Germinal center (tissue), 1 donor: ENCODE results near the gene EID2.

ENCODE experiments used
- DNase-seq: peaks from one replicate; pipeline ENCODE4 v3.0.0; 2012; ENCODE audit warnings: mixed read lengths, low spot score

Gene EID2

GRCh38 chr19:39533791-39534190 is 6.2 kb downstream of the EID2 start:
- no peak for DNase-seq

DNA sequence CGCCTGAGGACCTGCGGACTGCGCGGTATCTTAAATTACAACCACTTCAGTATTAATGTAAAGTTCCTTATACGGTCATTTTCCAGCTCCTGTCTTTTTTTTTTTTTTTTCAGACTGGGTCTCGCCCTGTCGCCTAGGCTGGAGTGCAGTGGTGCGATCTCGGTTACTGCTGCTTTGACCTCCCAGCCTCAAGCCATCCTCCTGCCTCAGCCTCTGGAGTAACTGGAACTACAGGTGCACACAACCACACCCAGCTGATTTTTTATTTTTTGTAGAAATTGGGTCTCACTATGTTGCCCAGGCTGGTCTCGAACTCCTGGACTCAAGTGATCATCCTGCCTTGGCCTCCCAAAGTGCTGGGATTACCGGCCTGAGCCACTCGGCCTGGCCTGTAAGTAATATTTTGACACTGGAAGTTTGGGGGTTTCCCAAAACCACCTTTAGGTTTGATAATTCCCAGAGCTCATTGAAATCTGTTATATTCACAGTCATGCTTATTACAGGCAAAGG is 6.9 kb downstream of the EID2 start:
- no peak for DNase-seq

GRCh38 chr19:39532233-39533002 is 7.5 kb downstream of the EID2 start, which contains the start of gene EID2B:
Gene EID2B (minus strand): TSS chr19:39532852. CDS start chr19:39532802, 50 bp downstream.
- DNase-seq = peak; percentile 97

DNA sequence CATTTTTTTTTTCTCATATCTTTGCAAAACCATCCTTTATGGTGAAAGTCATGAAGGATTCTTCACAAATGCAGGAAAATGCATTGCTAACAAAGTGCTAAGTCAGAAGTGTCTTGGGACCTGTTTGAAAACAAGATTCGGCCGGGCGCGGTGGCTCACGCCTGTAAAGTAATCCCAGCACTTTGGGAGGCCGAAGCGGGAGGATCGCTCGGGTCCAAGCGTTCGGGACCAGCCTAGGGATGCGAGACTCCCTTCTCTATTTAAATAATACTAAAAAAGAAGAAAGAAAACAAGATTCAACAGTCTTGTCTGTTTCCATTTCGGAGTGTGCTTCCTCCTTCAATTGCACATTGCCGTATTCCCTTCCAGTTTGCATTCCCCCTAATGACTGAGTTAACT is 8.1 kb downstream of the EID2 start:
- DNase-seq = no peak

DNA sequence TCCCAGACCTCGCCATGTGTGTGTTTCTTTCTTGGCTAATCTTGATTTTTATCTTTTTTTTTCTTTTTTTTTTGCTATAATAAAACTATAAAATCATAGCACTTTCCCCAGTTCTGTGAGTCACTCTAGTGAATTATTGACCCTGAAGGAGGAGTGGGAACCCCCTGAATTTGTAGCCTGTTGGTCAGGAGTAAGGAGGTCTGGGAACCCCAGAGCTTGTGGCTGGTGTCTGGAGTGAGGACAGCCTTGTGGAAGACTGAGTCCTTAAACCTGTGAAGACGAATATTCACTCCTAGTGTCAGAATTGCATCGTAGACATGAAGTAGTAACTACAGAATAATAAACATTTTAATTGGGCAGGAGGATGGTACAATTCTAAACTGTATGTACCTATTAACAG is 14.8 kb downstream of the EID2 start:
- DNase-seq = no peak

GRCh38 chr19:39524495-39524894 is 15.5 kb downstream of the EID2 start:
- DNase-seq = no peak

DNA sequence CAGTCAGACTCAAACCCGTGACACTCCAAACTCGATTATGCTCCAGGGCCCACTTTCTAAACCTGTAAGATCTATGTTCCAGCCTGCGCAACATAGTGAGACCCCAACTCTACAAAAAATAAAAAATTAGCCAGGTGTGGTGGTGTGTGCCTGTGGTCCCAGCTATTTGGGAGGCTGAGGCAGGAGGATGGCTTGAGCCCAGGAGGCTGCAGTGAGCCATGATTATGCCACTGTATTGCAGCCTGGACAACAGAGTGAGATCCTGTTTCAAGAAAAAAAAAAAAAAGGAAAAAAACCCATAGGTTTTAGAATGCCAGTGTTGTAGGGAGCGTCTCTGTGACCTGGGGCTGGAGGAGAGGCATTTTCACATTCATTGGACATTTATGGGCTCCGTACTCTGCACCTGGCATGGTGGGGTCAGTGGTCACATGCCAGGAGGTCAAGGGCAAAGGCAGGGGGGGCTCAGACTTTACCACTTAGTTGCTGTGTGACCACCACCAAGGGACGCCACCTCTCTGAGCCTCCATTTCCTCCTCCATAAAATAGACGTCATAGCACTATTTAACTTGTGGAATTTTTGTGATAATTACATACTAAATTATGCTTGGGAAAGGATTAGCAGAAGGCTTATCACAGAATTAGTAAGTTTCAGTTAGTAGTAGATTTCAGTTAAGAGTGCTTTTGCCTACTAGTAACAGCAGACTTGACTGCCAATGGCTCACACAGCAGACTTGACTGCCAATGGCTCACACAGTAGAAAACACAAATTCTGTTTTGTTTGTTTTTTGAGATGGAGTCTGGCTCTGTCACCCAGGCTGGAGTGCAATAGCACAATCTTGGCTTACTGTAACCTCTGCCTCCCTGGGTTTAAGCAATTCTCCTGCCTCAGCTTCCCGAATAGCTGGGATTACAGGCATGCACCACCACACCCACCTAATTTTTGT is 19.1 kb downstream of the EID2 start:
- no peak for DNase-seq

- DNase-seq = no peak
Measured at GRCh38 chr19:39518975-39519374, 21.0 kb downstream of the EID2 start.

- DNase-seq = no peak
Measured at GRCh38 chr19:39518458-39518857, 21.5 kb downstream of the EID2 start.

DNA sequence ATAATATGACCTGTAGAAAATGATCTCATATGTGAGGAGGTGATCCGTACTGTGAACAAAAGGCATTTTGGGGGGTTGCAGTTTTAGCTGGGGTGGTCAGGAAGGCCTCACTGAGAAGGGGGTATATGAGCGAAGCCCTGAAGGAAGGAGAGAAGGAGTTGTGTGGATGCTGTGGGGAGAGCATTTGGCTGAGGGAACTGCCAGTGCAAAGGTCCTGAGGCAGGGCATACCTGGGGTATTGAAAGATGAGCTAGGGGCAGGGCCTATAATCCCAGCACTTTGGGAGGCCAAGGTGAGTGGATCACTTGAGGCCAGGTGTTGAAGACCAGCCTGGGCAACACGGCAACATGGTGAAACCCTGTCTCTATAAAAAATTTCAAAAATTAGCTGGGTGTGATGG is 22.5 kb downstream of the EID2 start:
- DNase-seq = no peak

- DNase-seq = no peak
Measured at GRCh38 chr19:39516270-39516669, 23.7 kb downstream of the EID2 start.

DNA sequence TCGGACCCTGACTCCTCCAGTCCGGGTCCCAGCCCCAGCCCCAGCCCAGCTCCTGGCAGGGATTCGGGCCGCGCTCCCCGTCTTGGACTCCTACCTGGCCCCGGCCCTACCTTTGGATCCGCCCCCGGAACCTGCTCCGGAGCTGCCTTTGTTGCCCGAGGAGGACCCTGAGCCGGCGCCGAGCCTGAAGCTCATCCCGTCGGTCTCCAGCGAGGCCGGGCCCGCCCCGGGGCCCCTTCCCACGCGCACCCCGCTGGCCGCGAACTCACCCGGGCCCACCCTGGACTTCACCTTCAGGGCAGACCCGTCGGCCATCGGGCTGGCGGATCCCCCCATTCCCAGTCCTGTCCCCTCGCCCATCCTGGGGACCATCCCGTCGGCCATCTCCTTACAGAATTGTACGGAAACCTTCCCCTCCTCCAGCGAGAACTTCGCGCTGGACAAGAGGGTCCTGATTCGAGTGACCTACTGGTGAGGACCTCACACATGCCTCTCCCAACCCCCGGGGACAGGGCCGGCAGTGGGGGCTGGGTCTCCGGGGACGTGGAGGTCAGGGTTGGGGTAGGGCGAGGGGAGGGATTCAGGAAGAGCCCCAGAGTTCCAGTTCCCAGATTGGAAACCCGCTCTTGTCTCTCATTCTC is 24.3 kb downstream of the EID2 start:
- no peak for DNase-seq

DNA sequence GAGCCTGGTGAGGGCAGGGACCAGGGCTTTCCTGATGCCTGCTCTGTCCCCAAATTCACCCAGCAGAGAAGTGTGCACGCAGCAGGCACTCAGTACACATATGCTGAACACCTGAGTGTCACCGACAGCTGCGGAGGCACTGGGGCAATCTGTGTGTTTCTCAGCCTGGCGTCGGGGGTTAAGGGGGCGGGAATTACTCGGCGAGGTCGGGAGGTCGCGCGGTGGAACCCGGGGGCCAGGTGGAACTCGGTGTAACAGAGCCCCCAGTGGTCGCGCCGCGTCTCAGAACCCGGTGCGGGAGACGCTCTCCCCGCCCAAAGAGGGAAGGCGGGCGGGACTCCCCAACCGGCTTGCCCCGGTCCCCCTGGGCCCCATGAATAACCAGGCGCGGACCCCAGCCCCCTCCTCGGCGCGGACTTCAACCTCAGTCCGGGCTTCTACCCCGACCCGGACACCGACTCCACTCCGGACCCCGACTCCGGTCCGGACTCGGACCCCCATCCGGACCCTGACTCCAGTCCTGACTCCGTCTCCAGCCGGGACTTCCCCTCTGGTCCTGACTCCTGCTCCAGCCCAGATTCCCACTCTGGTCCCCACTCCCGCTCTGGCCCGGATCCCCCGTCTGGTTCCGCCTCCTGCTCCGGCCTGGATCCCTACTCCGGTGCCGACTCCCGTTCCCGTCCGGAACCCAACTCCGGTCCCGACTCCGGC is 25.0 kb downstream of the EID2 start, which contains the start of gene SELENOV:
SELENOV (plus strand) TSS at position 300 of the 711 bp plus-strand sequence; CDS start at position 374, 74 bp downstream.
- DNase-seq = no peak

DNA sequence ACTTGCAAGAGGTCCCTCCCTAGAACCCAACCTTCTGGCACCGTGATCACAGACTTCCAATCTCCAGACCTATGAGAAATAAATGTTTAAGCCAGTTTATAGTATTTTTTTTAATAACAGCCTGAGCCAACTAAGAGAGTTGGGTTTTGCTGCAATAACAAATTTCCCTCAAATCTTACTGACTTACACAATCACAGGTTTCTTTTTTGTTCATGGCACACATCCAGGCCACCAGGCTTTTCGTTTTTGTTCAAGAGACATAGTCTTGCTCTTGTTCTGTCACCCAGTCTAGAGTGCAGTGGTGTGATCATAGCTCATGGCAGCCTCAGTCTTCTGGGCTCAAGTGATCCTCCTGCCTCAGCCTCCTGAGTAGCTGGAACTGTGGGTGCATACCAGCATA is 27.0 kb downstream of the EID2 start:
- no peak for DNase-seq

GRCh38 chr19:39509233-39509632 is 30.7 kb downstream of the EID2 start:
- no peak for DNase-seq

- no peak for DNase-seq
Measured at GRCh38 chr19:39508629-39509028, 31.3 kb downstream of the EID2 start.

DNA sequence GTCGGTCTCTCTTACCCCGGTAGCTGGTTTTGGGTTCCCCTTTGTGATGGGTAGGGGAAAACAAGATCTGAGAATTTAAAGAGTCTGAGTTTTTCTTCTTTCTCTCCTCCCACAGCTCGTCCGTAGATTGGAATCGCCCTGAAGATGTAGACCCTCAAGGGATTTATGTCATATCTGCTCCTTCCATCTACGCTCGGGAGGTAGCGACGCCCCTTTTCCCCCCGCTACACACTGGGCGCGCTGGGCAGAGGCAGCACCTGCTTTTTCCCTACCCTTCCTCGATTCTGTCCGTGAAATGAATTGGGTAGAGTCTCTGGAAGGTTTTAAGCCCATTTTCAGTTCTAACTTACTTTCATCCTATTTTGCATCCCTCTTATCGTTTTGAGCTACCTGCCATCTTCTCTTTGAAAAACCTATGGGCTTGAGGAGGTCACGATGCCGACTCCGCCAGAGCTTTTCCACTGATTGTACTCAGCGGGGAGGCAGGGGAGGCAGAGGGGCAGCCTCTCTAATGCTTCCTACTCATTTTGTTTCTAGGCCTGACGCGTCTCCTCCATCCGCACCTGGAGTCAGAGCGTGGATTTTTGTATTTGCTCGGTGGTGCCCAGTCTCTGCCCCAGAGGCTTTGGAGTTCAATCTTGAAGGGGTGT is 32.1 kb downstream of the EID2 start:
- DNase-seq = no peak

- DNase-seq = peak; percentile 90
Measured at GRCh38 chr19:39506944-39507714, 32.8 kb downstream of the EID2 start.

DNA sequence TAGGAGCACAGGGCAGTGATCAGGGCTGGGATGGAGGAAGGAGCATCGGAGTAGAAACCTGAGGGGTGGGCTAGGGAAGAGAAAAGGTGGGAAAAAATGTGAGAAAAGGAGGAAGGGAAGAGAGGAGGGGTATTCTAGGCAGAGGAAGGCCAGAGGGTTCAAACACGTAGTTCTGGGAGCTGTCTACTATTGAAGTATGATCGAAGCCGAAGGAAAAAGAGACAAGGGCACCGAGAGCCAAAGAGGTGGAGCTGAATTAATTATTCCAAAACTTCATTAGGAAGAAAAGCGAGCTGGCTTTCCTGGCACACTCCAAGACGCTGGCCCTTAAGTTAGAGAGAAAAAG is 33.4 kb downstream of the EID2 start:
- no peak for DNase-seq
